NCI-H146 (cell line): ENCODE measurements around the gene HPS3.
"Not testable (repeated sequence)": the region's sequence is repeated elsewhere in the genome, so short reads cannot be mapped to it uniquely, and the experiment has no call there.

Experiments
- DNase-seq: peaks from one replicate; lab custom pipeline; 2025; lab: John Stamatoyannopoulos, UW

Gene HPS3, protein sequence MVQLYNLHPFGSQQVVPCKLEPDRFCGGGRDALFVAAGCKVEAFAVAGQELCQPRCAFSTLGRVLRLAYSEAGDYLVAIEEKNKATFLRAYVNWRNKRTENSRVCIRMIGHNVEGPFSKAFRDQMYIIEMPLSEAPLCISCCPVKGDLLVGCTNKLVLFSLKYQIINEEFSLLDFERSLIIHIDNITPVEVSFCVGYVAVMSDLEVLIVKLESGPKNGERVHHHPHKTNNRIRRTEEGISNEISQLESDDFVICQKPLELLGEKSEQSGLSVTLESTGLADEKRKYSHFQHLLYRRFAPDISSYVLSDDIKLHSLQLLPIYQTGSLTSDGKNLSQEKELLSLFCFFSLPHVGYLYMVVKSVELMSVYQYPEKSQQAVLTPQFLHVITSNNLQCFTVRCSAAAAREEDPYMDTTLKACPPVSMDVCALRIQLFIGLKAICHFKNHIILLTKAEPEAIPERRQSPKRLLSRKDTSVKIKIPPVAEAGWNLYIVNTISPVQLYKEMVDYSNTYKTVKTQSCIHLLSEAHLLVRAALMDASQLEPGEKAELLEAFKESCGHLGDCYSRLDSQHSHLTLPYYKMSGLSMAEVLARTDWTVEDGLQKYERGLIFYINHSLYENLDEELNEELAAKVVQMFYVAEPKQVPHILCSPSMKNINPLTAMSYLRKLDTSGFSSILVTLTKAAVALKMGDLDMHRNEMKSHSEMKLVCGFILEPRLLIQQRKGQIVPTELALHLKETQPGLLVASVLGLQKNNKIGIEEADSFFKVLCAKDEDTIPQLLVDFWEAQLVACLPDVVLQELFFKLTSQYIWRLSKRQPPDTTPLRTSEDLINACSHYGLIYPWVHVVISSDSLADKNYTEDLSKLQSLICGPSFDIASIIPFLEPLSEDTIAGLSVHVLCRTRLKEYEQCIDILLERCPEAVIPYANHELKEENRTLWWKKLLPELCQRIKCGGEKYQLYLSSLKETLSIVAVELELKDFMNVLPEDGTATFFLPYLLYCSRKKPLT

DNA sequence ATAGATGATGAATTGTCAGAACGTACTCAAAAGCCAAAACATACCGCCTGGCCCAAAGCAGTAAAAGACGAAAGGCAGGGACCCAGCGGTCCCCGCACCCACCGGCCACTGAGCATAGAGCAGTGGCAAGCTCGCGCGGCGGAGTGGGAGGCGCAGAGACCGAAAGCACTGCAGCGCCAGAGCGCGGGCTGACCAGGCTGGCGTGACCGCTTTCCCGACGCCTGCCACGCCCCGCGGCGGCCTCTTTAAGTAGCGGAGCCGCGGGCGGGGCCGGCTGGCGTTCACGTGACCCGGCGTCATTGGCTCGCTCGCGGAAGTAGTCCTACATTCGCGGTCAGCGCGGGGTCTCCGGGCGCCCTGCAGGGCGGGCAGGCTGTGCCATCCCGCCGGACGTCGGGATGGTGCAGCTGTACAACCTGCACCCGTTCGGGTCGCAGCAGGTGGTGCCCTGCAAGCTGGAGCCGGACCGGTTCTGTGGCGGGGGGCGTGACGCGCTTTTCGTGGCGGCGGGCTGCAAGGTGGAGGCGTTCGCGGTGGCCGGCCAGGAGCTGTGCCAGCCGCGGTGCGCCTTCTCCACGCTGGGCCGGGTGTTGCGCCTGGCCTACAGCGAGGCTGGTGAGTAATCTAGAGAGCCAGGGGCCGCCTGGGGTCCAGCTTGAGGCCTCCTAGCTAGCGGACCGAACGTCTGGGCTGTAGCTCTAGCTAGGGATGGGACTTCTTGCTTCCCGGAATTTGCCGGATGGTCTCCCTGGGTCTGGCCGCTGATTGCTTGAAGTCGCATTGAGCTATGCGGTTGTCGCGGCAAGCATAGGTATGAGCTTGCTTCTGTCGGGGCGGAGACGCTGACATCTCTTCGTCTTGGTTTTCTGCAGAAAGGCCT lies at the start of gene HPS3:
HPS3 (plus strand) TSS at position 313 of the 880 bp plus-strand sequence; CDS start at position 399, 86 bp downstream.
- peak; percentile 98 for DNase-seq

DNA sequence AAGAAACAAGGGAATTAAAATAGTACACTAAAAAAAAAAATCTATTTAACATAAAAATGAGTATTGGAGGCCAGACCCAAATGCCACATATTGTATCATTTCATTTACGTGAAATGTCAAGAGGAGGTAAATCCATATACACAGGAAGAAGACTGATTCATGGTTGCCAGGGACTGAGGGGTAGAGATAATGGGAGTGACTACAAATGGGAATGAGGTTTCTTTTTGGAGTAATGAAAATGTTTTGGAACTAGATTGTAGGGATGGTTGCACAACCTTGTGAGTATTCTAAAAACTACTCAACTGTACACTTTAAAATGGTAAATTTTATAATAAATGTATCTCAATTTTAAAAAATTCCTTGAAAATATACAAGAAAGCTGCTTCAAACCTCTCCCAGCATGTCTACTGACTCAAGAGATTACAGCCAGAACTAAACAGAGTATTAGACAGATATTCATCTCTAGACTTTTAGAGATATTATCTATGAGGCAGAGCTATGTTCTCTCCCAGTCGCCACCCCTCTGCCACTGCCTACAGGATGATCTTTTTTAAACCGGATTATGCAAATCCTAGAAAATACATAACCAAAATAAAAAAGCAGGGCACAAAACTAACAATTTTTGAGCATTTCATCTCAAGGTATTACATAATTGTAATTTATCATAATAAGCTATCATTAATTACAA lies 49.3 kb upstream of the HPS3 start:
- no peak for DNase-seq

DNA sequence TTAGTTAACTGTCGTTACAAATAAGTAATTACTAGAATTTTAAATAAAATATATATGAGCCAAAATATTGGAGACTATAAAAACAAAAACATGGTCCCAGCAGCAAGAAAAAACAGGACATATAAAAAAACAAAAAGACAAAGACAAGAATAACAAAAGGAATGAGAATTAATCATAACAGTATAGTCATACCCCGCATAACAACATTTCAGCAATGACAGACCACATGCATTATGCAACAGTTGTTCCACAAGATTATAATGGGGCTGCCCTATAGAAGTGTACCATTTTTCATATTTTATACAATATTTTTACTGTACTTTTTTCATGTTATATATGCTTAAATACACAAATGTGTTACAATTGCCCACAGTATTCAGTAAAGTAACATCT lies 48.7 kb upstream of the HPS3 start:
- no peak for DNase-seq

DNA sequence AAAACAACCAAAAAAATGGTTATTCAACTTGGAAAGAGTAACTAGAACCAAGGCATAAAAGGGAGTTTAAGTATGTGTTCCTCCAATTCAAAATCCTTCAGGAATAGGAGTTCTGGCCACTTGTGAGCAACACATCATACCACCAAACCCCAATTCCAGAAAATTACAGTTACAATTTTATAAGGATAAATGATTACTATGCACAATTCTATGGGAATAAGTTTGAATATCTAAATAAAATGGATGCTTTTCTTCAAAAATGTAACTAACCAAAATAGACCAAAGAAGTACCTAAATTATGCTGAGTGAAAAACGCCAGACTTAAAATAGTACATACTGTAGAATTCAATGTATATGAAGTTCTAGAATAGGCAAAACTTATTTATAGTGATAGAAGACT lies 47.7 kb upstream of the HPS3 start:
- no peak for DNase-seq

DNA sequence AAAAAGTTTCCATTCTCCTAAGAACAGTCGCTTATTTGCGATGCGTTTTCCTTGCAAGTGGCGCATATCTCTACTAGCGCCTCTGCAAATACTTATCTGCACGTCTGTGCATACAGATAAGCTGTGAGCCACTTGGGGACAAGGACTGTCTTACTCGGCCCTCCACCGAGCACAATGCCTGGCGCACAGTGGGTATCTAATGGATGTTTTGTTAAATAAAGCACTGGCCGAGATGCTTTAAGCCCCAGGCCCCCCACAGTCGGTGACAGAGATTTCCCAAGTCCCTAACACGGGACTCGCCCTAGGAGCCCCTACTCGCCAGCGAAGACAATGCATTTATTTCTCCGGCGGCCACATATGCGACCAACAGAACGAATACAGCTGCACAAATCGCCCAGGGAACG lies 43.6 kb upstream of the HPS3 start:
- DNase-seq, result no peak

DNA sequence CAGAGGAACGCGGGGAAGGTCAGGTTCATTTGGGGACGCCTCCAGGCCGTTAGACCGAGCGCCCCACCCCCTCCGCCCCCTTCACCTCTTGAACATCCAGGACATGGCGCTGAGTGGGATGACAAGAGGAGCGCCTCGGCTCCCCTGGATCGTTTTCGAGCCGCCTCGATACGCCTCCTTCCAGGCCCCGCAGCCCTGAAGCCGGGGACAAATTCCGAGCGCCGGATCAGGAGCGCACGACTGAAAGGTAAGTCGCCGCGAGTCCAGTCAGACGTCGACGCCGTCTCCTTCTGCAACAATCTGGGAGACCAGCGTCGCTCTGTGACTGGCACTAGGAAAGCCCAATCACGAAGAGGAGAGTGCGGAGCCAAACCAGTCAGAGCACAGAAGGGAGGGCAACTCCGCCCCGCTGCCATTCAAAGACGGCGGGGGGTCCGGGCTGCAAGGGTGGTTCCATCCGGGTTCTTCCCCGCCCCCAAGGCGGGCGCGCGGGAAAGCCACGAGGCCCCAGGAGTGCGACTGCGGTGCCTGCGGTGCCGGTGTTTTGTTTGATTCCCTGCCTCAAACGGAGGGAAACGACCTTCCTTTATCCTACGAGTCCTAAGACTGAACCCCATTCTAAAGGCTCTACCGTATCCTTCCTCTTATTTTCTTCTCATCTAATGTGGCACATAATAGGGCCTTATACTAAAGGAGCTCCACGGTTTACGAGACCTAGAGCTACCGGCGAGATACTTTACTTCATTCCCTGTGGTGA lies 43.0 kb upstream of the HPS3 start, which contains the start of gene HLTF:
HLTF (minus strand) TSS at position 302 of the 757 bp plus-strand sequence; CDS start at position 105, 197 bp downstream.
- peak; percentile 99 for DNase-seq

DNA sequence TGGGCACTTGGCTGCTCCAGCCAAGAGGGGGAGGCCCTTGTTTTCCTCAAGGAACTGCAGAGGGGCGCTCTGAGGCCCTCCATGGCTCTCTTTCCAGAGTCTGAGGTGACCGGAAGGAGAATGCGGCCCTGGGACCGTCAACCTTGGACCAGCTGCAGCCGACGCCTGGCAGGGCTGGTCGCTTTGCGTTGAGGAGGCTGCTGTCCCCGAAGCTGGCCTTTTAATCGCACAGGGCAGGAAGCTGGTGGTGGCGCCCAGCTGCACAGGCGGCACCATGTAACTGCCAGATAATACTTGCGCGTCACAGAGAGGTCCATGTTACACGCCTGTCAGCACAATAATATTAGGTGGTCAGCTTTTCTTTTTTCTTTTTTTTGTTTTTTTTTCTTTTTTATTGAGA lies 42.2 kb upstream of the HPS3 start:
- no peak for DNase-seq

DNA sequence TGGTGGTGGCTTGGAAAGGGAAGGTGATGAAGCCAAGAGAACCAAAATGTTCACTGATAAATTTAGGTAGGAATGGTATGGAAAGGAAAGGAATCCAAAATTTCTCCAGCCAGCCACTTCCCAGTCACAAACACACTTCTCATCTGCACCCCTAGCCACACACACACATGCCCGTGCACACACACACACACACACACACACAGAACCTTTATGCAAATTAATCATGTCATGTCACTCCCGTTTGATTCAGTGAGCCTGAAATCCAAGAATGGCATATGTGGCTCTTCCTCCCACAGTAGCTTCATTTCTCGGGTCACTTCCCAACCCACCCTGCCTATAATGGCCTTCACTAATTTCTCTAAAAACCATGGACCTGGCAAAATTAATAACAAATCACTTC lies 40.0 kb upstream of the HPS3 start:
- DNase-seq, result no peak

DNA sequence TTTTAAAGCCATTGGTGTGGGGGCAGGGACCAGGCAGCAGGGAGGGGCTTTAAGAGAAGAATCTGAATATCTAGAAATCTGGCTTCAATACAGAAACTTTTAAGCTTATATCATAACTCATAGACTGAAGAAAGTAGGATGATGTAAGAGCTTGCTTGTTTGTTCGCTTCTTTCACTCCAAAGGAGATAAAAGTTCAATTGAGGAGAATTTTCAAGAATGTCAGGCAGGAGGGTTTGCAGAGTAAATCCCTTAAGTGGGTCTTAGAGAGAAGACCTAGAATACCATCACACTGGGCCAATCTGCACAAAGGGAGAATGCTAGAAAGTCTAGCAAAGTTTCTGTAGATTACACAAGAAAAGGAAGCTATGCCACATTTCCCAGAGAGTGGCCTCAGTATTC lies 39.0 kb upstream of the HPS3 start:
- DNase-seq, result no peak

DNA sequence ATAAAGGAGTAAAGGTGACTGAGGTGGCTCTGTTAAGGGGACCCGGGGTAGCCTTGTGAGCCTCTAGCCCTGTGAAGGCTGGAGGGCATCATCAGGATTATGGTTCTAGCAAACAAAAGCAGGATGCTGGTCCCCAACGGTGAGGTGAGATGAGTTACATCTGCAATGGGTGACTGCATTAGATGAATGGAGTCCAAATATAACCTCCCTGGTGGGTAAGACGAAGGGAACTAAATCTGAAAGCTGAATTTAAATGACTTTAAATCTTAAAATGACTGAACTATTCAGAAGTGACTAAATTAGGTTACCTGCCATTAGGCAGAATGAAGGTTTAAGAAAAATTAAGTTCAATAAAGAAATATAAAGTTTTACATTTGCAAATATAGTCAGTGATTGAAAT lies 38.5 kb upstream of the HPS3 start:
- DNase-seq, result peak; percentile 19

DNA sequence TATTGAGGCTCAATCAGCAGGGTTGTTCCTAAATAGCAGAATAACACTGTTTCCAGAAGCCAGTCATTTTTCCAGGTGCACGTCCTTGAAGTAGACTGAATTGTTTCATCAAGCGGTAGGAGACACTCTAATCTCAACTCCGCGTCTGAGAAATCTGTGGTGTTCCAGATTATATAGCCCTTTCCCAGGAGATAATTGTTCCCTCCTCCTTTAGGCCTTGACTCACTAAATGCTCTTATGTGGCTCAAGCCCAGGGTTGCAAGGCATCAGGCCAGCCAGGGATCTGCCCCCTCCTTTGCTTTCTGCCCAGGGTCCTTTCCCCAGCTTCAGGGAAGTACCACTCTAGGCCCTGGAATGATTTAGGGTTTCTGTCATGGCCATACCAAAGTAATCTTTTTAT lies 37.5 kb upstream of the HPS3 start:
- DNase-seq, result no peak

DNA sequence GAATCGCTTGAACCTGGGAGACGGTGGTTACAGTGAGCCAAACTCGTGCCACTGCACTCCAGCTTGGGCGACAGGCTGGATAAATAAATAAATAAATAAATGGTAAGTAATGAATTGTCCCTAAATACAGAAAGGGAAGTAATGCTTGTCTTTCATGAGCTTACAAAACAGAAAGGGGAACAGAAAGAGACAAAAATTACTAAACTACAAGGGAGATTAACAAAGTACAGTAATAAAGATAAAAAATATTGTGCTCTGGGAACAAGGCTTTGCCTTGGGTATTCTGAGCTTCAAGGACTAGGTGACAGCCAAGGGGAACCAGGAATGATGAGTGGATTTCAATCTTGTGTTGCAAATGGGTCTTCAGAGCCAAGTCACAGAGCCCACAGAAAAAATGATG lies 34.0 kb upstream of the HPS3 start:
- DNase-seq, result no peak

DNA sequence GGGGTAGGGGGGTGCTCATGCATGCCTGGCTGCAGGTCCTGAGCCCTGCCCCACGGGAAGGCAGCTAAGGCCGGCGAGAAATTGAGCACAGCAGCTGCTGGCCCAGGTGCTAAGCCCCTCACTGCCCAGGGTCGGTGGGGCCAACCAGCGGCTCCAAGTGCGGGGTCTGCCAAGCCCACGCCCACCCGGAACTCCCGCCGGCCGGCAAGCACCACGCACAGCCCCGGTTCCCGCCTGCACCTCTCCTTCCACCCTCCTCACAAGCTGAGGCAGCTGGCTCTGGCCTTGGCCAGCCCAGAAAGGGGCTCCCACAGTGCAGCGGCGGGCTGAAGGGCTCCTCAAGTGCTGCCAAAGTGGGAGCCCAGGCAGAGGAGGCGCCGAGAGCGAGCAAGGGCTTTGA lies 31.5 kb upstream of the HPS3 start:
- not testable (repeated sequence) for DNase-seq

DNA sequence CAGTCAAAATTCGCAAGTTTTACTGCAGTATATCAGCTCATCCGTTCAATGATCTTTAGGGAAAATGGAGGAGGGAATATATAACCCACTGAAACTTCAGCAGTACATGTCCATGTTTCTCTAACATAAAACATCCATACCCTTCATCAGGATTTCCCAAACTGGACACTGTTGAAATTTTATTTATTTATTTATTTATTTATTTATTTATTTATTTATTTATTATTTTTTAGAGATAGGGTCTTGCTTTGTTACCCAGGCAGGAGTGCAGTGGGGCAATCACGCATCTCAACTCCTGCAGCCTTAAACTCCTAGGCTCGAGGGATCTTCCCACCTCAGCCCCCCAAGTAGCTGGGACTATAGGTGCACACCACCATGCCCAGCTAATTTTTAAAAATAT lies 28.3 kb upstream of the HPS3 start:
- DNase-seq, result no peak

DNA sequence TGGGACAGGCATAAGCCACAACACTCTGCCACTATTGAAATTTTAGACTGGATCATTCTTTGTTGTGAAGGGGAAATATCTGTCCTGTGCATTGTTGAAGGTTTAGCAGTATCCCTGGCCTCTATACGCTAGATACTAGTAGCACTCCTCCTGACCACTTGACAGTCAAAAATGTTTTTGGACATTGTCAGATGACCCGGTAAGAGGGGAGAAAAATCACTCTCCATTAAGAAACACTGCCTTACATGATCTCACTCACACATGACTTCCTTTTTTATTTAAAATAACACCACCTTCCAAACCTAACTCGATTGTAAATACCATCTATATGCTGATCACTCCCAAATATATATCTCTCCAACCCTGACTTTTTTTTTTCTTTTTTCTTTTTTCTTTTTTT lies 27.8 kb upstream of the HPS3 start:
- no peak for DNase-seq

DNA sequence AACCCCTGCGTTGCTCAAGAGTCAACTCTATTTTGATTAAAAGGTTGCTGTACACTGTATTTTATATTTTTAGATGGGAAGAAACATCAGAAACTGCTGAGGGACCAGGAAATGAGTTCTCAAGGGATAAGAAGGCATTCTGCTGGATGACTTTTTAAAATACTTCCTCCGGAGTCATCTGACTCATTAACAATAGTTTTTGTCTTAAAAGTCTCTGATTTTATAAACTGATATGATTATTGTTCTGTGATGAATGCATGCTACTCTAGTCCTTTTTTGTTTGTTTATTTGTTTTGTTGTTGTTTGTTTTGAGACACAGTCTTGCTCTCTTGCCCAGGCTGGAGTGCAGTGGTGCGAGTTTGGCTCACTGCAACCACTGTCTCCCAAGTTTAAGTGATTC lies 25.0 kb upstream of the HPS3 start:
- no peak for DNase-seq

DNA sequence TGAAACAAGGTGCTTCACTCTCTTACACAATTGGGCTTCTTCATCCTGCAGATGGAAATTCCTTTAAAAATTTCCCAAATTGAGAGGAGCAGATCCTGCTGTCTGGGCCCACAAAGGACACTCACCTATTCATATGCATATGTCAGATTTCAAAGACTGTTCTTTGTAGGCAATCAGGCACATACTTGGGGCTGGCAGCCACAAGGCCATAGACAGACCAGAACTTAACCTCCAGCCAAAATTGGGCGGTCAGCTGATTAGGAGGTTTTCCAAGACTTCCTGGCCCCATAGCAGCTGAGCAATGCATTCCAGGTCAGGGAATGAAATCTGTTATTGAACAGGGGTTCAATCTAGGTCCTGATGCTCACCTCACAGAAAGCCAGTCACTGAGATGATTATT lies 15.0 kb upstream of the HPS3 start:
- DNase-seq, result no peak

DNA sequence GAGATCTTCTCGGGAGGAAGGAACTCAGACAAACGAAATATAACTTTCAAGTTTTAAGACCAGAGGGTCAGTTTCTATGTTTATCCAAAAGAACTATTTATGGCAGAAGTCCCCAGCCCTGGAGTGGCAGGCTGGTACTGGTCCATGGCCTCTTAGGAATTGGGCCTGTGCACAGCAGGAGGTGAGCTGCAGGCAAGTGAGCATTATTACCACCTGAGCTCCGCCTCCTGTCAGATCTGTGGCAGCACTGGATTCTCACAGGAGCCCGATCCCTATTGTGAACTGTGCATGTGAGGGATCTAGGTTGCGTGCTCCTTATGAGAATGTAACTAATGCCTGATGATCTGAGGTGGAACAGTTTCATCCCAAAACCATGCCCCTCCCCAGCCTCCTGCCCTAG lies 14.3 kb upstream of the HPS3 start:
- no peak for DNase-seq

DNA sequence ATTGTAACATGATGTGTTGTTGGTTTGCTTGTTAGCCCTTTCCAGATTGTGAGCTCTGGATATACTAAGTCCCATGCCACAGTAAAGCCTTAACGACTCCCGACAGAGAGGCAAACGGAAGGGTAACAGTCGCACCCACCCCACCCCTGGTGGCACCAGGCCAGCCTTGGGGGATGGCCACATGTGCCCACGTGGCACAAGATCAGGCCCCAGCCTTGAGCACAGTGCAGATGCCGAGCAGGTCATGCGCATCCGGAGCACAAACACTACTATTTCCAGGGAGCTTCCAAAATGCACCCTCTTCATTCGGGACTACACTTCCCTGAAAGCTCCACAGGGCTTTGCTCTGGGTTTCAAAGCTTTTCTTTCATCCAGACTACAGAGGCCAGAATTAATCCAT lies 10.7 kb upstream of the HPS3 start:
- no peak for DNase-seq

DNA sequence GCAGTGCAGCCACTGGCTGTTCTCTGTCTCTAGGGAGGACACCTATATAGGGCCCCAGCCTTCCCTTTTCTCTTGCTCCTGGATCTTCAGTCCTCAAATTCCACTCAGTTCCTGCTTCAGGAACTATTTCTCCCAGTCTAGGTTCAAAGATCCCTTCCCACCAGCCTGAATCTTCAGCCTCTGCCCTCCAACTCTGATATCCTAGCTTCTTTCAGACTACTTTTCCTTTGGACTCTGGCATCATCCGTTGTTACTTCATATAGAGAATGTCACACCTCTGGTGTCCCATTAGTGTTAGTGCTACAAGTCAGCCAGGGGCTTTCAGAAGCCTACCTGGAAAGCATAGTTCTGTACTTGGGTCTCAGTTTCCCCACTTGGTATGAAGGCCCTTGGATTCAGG lies 10.0 kb upstream of the HPS3 start:
- DNase-seq, result no peak
